ENCODE data around the gene BPHL.
"Not testable (repeated sequence)": the region's sequence is repeated elsewhere in the genome, so short reads cannot be mapped to it uniquely, and the experiment has no call there.

BPHL gene

DNA sequence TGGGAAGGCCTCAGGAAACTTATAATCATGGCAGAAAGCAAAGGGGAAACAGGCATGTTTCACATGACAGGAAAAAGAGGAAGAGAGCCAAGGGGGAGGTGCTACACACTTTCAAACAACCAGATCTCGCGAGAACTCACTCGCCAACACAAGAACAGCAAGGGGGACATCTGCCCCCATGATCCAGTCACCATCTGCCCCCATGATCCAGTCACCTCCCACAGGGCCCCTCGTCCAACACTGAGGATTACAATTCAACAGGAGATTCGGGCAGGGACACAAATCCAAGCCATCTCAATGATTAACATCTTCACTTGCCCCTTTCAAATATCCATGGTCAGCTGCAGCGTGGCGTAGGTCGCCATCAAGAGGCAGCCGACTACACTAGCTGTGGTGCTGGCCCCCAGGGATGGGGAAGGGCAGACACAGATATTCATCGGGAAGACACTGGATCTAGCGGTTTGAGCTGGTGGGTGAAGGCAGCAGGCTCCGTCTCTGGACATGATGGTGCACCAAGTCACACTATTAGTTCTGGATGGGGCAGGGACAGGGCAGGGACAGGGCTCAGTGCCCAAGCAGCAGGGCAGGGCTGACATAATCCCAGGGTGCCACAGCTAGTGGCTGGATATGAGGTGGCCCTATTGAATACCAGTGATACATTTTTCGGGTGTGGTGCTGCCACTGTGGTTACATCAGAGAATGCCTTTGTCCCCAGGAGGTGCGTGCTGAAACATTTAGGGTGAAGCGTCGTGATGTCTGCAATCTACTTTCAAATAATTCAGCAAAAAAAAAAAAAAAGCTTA is 77.4 kb downstream of the BPHL start:
- no peak overlapping the region for H3K27ac ChIP-seq
- TF ChIP-seq, protein P1, sequence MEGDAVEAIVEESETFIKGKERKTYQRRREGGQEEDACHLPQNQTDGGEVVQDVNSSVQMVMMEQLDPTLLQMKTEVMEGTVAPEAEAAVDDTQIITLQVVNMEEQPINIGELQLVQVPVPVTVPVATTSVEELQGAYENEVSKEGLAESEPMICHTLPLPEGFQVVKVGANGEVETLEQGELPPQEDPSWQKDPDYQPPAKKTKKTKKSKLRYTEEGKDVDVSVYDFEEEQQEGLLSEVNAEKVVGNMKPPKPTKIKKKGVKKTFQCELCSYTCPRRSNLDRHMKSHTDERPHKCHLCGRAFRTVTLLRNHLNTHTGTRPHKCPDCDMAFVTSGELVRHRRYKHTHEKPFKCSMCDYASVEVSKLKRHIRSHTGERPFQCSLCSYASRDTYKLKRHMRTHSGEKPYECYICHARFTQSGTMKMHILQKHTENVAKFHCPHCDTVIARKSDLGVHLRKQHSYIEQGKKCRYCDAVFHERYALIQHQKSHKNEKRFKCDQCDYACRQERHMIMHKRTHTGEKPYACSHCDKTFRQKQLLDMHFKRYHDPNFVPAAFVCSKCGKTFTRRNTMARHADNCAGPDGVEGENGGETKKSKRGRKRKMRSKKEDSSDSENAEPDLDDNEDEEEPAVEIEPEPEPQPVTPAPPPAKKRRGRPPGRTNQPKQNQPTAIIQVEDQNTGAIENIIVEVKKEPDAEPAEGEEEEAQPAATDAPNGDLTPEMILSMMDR (conservative IDR thresholded peaks at IDR 0.05; ENCODE audit: low read depth, low read length): no peak
- H3K79me2 ChIP-seq (ENCODE audit: insufficient read depth, low read depth): no peaks in the 10 kb centered on the region
- no peaks in the 10 kb centered on the region for H3K4me1 ChIP-seq (ENCODE audit: low read depth, poor library complexity, severe bottlenecking)
- no peaks in the 10 kb centered on the region for H3K36me3 ChIP-seq (ENCODE audit: insufficient read depth)
- no peak overlapping the region for H3K4me3 ChIP-seq (IDR thresholded peaks at IDR 0.05; ENCODE audit: insufficient read depth, low read depth, low read length)
- H2AFZ ChIP-seq (ENCODE audit: low read depth): no peak overlapping the region
- H3K27me3 ChIP-seq (ENCODE audit: insufficient read depth, low read depth): no peaks in the 10 kb centered on the region
- no peak overlapping the region for H3K9ac ChIP-seq
- no peaks in the 10 kb centered on the region for H4K20me1 ChIP-seq (ENCODE audit: insufficient read depth)
- no peak overlapping the region for H3K4me2 ChIP-seq

DNA sequence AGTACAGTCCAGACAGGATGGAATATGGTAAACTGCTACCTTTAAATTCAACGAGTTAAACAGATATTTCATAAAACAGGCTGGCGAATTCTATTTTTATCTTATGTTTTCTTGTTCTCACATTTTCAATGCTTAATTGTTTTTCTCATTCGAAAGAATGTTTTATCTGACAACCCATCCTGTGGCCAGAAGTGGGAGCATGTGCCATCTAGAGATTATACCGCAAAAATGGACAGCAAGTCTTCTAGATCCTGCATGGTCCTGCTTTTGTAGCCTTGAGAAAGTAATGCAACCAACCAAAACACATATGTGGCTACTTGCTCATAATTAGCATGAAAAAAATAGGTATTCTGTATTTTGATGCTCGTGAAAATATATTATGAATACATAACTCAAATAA is 78.3 kb downstream of the BPHL start:
- no peak overlapping the region for H3K4me2 ChIP-seq
- H3K27me3 ChIP-seq (ENCODE audit: insufficient read depth, low read depth): no peaks in the 10 kb centered on the region
- no peak overlapping the region for H3K4me3 ChIP-seq (IDR thresholded peaks at IDR 0.05; ENCODE audit: insufficient read depth, low read depth, low read length)
- no peaks in the 10 kb centered on the region for H3K79me2 ChIP-seq (ENCODE audit: insufficient read depth, low read depth)
- no peak overlapping the region for H2AFZ ChIP-seq (ENCODE audit: low read depth)
- H3K27ac ChIP-seq: no peak overlapping the region
- H3K9ac ChIP-seq: no peak overlapping the region
- H3K4me1 ChIP-seq (ENCODE audit: low read depth, poor library complexity, severe bottlenecking): no peaks in the 10 kb centered on the region
- TF ChIP-seq, protein P1 (conservative IDR thresholded peaks at IDR 0.05; ENCODE audit: low read depth, low read length): no peak
- no peaks in the 10 kb centered on the region for H3K36me3 ChIP-seq (ENCODE audit: insufficient read depth)
- no peaks in the 10 kb centered on the region for H4K20me1 ChIP-seq (ENCODE audit: insufficient read depth)

DNA sequence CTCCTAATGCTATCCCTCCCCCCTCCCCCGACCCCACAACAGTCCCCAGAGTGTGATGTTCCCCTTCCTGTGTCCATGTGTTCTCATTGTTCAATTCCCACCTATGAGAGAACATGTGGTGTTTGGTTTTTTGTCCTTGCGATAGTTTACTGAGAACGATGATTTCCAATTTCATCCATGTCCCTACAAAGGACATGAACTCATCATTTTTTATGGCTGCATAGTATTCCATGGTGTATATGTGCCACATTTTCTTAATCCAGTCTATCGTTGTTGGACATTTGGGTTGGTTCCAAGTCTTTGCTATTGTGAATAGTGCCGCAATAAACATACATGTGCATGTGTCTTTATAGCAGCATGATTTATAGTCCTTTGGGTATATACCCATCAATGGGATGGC is 79.2 kb downstream of the BPHL start:
- H3K4me2 ChIP-seq; H3K79me2 ChIP-seq (ENCODE audit: insufficient read depth, low read depth); H3K36me3 ChIP-seq (ENCODE audit: insufficient read depth); H3K9ac ChIP-seq; H3K4me1 ChIP-seq (ENCODE audit: low read depth, poor library complexity, severe bottlenecking); H3K4me3 ChIP-seq (IDR thresholded peaks at IDR 0.05; ENCODE audit: insufficient read depth, low read depth, low read length); H2AFZ ChIP-seq (ENCODE audit: low read depth); H3K27me3 ChIP-seq (ENCODE audit: insufficient read depth, low read depth); H4K20me1 ChIP-seq (ENCODE audit: insufficient read depth); H3K27ac ChIP-seq: not testable (repeated sequence)

DNA sequence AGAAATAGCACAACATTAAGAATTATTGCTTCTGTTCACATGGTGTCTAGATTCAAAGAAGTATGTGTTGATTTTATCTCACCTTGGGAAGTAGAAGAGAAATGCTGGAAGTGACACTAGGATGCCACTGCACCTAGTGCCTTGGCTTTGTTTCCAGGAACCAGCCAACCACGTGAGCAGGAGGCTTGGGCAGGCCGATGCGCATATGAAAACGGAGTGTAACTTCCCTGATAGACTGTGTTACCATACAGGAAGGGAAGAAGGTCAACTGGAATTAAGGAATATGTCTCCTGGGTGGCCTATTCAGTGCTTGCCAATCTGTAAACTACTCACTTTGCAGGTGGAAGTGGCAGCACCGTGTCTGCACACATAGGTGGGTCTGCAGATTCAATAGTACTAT is 80.9 kb downstream of the BPHL start:
- Histone ChIP-seq H3K4me1 (ENCODE audit: low read depth, poor library complexity, severe bottlenecking) (no peaks in the 10 kb centered on the region), H3K79me2 (ENCODE audit: insufficient read depth, low read depth) (no peaks in the 10 kb centered on the region), H3K4me3 (IDR thresholded peaks at IDR 0.05; ENCODE audit: insufficient read depth, low read depth, low read length) (no peak overlapping the region), H3K27ac (no peak overlapping the region), H3K36me3 (ENCODE audit: insufficient read depth) (no peaks in the 10 kb centered on the region), H2AFZ (ENCODE audit: low read depth) (no peak overlapping the region), H3K4me2 (no peak overlapping the region), H3K9ac (no peak overlapping the region), H3K27me3 (ENCODE audit: insufficient read depth, low read depth) (no peaks in the 10 kb centered on the region), H4K20me1 (ENCODE audit: insufficient read depth) (no peaks in the 10 kb centered on the region)
- TF ChIP-seq, protein P1 (conservative IDR thresholded peaks at IDR 0.05; ENCODE audit: low read depth, low read length): no peak

DNA sequence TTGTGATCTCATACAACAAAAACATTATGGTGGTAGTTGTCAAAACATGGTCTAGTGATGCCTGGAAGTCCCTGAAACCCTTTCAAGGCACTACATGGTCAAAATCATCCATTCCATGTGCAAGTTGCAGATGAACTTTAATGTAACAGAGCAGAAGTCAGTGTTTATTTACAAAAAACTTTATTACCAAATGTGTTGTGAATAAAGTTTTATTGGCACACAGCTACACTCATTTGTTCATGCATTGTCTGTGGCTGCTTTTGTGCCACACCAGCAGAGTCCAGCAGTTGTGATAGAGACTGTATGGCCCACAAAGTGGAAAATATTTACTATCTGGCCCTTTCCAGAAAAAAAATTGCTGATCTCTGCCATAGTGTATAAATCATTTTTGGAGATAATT is 82.2 kb downstream of the BPHL start:
- H3K27me3 ChIP-seq (ENCODE audit: insufficient read depth, low read depth): no peaks in the 10 kb centered on the region
- no peaks in the 10 kb centered on the region for H3K79me2 ChIP-seq (ENCODE audit: insufficient read depth, low read depth)
- H4K20me1 ChIP-seq (ENCODE audit: insufficient read depth): no peaks in the 10 kb centered on the region
- no peaks in the 10 kb centered on the region for H3K4me1 ChIP-seq (ENCODE audit: low read depth, poor library complexity, severe bottlenecking)
- no peak overlapping the region for H3K4me2 ChIP-seq
- H3K4me3 ChIP-seq (IDR thresholded peaks at IDR 0.05; ENCODE audit: insufficient read depth, low read depth, low read length): no peak overlapping the region
- H3K9ac ChIP-seq: no peak overlapping the region
- no peak overlapping the region for H2AFZ ChIP-seq (ENCODE audit: low read depth)
- TF ChIP-seq, protein P1 (conservative IDR thresholded peaks at IDR 0.05; ENCODE audit: low read depth, low read length): no peak
- H3K27ac ChIP-seq: no peak overlapping the region
- no peaks in the 10 kb centered on the region for H3K36me3 ChIP-seq (ENCODE audit: insufficient read depth)
